ENCODE data around the gene SPCS1.

Gene SPCS1

DNA sequence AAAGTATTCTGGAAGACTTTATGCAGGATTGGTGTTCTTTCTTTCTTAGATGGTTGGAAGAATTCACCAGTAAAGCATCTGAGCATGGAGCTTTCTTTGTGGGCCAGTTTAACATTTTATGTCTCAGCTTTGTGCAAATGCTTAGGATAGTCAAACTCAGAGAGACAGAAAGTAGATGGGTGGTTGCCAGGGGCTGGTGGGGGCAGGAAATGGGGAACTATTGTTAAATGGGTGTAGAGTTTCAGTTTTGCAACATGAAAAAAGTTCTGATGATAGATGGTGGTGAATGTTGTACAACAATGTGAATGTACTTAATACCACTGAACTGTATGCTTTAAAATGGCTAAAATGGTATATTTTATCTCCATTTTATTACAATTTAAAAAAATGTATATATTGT, 24.8 kb downstream of the SPCS1 start:
- DNase-seq (ENCODE audit: low spot score) = no peak

DNA sequence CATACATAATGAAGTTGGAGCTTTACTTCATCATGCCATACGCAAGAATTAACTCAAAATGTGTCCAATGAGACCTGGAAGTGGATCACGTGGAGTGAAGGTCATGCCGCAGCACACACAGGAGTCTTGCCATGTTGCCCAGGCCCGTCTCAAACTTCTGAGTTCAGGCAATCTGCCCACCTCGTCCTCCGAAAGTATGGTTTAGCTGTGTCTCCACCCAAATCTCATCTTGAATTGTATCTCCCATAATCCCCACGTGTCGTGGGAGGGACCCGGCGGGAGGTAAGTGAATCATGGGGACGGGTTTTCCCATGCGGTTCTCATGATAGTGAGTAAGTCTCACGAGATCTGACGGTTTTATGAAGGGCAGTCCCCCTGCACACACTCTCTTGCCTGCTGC, 25.7 kb downstream of the SPCS1 start:
- DNase-seq (ENCODE audit: low spot score) = no peak

DNA sequence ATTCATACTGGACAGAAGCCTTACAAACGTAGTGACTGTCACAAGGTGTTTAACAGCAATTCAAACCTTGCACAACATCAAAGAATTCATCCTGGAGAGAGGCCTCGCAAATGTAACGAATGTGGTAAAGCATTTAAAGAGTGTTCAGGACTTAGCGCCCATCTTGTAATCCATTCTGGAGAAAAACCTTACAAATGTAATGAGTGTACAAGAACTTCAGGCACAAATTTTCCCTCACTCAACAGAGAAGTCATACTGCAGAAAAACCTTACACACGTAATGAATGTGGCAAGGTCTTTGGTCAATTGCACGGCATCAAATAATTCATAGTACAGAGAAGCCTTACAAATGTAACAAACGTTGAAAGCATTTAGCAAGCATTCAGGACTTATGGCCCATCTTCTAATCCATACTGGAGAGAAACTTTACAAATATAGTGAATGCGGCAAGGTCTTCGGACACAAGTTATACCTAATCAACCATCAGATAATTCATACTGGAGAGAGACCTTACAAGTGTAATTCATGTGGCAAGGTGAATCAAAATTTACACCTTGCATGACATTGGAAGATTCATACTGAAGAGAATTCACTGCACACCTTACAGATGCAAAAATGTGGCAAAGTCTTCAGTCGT, 27.5 kb downstream of the SPCS1 start:
- DNase-seq (ENCODE audit: low spot score) = no peak

DNA sequence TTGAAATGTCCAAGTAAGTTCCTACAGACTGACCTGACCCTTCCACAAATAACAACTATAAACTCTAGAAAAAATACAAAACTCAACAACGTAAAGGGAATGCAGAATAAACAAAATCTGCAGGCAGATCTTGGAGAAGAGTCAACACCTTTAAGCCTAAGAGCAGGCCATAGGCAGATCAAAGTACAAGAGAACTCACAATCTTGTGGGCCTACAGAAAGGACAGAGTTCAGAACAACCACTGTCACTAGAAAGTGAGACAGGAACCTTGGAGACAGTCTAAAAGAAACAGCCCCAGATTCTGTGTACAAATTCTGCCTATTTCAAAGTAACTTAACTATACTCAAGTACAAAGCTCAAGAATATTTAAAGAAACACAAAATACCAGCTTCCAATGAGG, 33.8 kb downstream of the SPCS1 start:
- no peak for DNase-seq (ENCODE audit: low spot score)

DNA sequence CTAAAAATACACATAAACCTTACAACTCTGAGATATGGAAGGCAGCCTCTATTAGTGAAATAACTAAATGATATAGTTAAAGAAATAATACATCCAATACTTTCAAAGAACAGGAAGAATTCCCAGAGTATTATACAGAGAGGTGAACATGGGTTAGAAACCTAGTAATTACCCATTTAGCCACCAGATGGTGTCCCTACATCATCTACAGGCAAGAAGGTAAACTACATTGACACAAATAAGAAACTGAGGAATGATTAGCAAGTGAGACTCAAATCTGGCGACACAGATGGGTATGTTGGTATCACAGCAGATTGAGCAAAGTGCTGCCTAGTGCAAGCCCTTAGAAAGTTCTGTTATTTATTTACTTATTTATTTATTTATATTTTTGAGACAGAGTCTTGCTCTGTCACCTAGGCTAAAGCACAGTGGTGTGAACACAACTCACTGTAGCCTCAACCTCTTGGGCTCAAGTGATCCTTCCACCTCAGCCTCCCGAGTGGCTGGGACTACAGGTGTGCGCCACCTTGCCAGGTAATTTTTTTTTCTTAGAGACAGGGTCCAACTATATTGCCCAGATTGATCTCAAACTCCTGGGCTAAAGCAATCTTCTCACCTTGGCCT, 36.6 kb downstream of the SPCS1 start:
- peak; percentile 16 for DNase-seq (ENCODE audit: low spot score)

DNA sequence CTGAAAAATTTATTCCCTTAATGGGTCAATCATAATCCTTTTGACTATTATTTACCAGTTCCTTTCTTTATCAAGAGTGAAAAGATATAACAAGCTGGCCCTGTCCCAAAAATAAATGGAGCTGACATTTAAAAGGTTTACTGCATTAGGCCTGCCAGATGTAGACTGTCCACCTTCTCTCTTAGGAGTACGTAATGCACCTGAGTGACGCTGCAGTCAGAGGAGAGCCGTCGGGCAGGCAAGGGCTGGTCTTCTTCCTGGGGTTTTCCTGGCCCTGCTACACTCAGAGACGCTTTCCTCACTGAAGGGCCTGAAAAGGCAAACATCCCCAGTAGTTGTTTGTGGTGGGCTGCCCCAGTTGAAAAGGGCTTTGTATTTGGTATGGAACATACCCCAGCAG, 37.2 kb downstream of the SPCS1 start:
- DNase-seq (ENCODE audit: low spot score) = no peak

DNA sequence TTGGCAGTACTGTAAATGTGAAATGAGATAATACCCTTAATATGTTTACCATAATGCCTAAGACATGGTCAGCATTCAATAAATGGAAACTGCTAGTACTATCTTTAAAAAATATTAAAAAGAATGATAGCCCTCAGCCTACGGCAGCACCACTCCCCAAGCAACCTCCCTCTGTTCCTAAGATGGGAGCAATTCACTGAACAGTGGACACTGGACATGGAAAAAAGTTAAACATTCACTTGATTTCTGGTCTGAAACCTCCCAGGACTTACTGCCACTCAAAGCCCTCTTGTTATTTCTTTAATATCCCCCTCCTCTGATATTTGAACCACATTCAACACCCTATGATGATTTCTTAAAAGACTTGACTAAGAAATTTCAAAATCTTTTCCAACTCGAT, 37.8 kb downstream of the SPCS1 start:
- no peak for DNase-seq (ENCODE audit: low spot score)

DNA sequence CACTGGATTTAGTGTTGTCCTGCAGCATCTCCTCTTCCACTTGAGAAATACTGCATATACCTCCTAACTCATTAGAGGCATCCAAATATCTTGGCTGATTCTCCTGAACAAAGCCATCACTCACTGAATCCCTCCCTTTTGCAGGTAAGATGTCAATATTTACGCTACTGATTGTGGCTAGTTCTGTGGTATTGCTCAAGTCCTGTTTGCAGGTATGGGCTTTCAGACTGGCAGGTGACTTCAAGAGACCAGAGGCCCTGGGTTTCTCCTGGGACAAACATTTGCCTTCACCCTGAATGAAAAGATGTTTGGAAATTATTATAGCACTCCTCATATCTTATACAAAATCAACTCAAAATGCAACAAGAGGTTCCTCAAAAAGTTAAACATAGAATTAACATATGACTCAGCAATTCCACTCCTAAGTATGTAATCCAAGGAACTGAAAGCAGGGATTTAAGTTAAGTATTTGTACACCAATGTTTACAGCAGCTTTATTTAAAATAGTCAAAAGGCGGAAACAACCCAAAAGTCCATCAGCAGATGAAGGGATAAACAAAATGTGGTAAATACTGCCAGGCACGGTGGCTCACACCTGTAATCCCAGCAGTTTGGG, 46.2 kb downstream of the SPCS1 start:
- DNase-seq (ENCODE audit: low spot score) = no peak

DNA sequence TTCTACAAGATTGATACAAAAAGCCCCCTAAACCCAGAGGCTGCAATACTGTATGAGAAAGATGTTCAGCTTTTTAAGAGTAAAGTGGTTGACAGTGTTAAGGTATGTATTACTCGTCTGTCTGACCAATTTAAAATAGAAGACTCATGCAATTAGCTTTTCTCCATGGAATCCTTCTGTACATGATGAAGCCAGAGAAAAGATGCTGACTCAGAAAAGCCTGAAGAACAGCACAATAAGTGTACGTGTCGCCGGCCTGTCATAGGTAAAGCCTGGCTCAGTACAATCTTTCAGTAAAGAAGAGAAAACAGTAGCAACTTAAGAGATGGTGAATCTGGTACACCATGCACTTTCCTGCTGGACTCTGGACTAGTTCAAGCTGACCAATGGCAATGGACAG, 48.5 kb downstream of the SPCS1 start:
- no peak for DNase-seq (ENCODE audit: low spot score)

DNA sequence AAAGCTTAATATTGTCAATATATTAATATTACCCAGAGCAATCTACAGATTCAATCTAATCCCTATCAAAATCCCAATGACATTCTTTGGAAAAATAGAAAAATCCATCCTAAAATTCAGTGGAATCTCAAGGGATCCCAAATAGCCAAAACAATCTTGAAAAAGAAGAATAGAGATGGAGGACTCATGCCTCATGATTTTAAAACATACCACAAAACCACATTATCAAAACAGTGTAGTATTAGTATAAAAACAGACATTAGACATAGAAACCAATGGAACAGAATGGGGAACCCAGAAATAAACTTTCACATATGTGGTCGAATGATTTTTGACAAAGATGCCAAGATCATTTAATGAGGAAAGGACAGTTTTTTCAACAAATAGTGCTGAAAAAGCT, 50.2 kb downstream of the SPCS1 start:
- DNase-seq (ENCODE audit: low spot score) = no peak

Data from CD4-positive, alpha-beta T cell treated with Interleukin-6 at 100 ng/mL for 8 hours (primary cell).